ENCODE data around the gene C1QTNF1.

C1QTNF1 gene

GRCh38 chr17:79048826-79049755 is 25.1 kb downstream of the C1QTNF1 start:
- DNase-seq (ENCODE audit: extremely low spot score, insufficient read length, low read depth) (no peak), FAIRE-seq (no peak)

DNA sequence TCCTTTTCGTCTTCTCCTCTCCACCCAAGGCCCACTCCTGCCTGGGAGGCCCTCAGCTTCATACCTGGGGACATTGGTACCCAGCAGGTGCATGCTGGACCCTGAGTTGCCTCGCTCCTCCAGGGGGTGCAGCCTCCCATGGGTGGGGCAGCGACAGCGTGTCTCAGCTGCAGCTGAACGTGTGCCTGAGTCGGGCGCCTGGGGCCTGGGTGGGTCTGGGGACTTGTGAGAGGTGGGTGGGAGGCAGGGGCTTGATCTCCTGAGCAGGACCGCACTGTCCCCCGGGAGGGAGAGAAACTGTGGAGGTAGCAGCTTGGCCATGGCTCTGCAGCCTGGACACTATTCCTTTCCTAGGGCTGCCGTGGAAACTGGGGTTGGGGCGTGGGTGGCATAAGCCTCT is 25.9 kb downstream of the C1QTNF1 start:
- no peak for FAIRE-seq

DNA sequence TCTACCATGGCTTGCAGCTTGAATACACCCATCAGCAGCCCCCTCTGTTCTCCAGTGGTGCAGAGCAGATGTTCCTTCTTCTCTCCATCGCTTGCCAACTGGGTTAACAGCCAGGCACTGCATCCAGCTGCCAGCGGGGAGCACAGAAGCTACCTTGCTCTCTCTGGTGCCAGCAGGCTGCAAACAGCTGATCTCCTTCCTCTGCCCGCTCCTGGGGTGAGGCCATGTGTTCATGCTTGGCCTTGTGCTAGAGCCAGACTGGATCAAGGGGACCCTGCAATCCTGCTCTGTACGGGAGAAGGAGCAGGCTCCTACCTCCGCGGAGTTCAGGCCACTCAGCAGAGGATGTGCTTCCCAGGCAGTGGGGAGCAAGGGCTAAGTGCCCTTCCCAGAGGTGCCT is 26.6 kb downstream of the C1QTNF1 start:
- DNase-seq (ENCODE audit: extremely low spot score, insufficient read length, low read depth), result no peak
- no peak for FAIRE-seq

More for the DNA sequence above, 25.9 kb downstream of the C1QTNF1 start:
- DNase-seq (ENCODE audit: extremely low spot score, insufficient read length, low read depth), result no peak

- DNase-seq (ENCODE audit: extremely low spot score, insufficient read length, low read depth) (no peak), FAIRE-seq (no peak)
Measured at GRCh38 chr17:79051306-79051705, 27.3 kb downstream of the C1QTNF1 start.

- FAIRE-seq (no peak), DNase-seq (ENCODE audit: extremely low spot score, insufficient read length, low read depth) (no peak)
Measured at GRCh38 chr17:79052131-79052530, 28.2 kb downstream of the C1QTNF1 start.

DNA sequence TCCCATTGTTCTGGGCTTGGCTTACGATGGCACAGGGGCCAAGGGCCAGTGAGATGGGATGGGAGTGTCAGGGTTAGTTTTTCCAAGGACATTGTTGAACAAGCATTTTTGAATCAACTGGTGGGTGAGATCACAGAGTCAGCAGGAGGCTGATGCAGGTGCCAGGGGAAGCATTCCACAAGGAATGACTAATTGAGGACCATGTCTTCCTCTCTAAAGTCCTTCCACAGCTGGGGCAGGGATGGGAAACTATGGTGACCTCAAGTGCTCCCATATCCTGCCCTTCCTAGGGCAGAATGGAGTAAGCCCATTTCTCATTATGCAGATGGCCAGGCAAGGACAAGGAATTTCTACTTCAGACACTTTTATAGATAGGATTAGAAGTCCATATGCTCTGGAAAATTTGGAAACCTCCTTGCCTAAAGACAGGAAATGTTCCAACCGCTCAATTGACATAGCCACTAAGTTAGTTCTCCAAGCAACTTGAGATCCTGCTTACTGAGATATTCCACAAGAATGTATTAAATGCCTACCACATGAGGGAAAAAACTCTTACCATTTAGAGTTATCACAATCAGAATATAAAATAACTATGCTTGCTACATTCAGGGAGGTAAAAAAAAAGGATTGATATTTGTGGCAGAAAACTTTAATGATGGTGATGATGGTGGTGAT is 29.4 kb downstream of the C1QTNF1 start:
- DNase-seq (ENCODE audit: extremely low spot score, insufficient read length, low read depth), result no peak
- FAIRE-seq, result no peak

- no peak for FAIRE-seq
- no peak for DNase-seq (ENCODE audit: extremely low spot score, insufficient read length, low read depth)
Measured at GRCh38 chr17:79054200-79054960, 30.4 kb downstream of the C1QTNF1 start.

DNA sequence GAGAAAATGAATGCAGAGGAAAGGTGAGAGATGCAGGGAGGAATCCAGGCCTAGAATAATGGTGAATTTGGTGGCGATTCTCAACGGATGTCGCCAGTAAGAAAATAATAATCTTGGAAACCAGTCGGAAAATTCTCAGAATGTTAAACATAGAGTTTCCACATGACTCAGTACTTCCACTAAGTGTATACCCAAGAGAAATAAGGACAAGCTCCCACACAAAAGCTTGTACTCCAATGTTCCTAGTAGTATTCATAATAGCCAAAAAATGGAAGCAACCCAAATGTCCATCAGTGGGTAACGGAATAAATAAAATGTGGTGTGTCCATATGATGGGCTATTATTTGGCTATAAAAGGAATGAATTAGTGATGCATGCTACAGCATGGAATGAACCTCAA is 31.2 kb downstream of the C1QTNF1 start:
- FAIRE-seq, result no peak

DNA sequence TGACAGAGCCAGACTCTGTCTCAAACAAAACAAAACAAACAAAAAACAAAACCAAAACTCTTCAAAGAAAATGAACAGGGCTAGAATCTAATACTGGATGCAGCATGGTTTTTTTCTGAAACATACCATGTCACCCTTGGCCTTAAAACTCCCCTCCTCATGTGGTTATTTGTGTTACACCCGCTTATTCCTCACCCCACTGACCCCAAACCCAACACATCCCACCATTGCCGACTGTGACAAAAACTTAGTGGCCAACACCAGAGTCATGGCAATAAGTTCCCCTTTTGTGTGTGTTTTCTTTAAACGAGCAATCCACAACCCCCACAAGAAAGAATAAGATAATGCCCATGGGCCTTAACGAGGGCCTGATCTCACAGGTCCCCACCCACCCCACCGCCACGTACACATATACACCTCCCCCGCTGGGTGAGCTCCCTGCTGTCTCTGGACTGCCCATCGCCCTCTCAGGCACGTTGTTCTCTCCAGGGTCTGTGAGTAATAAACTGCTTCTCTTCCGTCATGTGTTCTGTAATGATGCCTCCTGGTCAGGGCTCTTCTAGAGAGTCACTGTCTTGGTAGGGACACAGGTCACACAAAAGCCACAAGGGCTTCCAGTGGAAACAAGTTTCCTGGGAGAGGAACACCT is 33.9 kb downstream of the C1QTNF1 start:
- DNase-seq (ENCODE audit: extremely low spot score, insufficient read length, low read depth) (no peak), FAIRE-seq (no peak)

More for the DNA sequence above, 31.2 kb downstream of the C1QTNF1 start:
- no peak for DNase-seq (ENCODE audit: extremely low spot score, insufficient read length, low read depth)

- no peak for FAIRE-seq
- no peak for DNase-seq (ENCODE audit: extremely low spot score, insufficient read length, low read depth)
Measured at GRCh38 chr17:79062691-79063090, 38.7 kb downstream of the C1QTNF1 start.

GRCh38 chr17:79064026-79064425 is 40.1 kb downstream of the C1QTNF1 start:
- FAIRE-seq (no peak), DNase-seq (ENCODE audit: extremely low spot score, insufficient read length, low read depth) (no peak)

DNA sequence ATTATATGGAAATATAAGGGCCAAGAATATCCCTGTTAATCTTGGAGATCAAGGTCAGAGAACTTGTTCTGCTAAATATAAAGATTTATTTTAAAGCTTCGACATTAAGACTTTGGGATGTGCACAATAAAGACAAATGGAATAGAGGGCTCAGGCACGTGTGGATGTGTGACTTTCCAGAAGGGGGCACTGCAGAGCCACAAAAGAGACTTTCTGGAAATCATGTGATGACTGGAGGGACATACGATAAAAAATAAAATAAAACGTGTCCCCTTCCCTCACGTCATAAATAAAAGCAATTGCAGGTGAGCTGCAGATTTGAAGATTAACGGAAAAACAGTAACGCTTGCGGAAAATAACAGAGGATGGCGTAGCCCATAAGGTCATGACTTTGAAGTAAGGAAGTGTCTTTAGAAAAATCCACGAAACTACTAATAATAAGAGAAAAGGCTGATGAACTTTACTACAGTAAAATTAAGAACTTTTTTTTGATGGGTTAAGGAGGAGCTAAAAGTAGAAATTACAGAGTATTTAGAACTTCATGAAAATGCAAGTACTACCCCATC is 41.2 kb downstream of the C1QTNF1 start:
- FAIRE-seq, result peak; percentile 52

GRCh38 chr17:79066963-79067362 is 43.0 kb downstream of the C1QTNF1 start:
- DNase-seq (ENCODE audit: extremely low spot score, insufficient read length, low read depth) (no peak), FAIRE-seq (no peak)

More for the DNA sequence above, 41.2 kb downstream of the C1QTNF1 start:
- DNase-seq (ENCODE audit: extremely low spot score, insufficient read length, low read depth), result no peak

GRCh38 chr17:79070266-79070880 is 46.4 kb downstream of the C1QTNF1 start:
- FAIRE-seq (no peak), DNase-seq (ENCODE audit: extremely low spot score, insufficient read length, low read depth) (no peak)

- FAIRE-seq (no peak), DNase-seq (ENCODE audit: extremely low spot score, insufficient read length, low read depth) (no peak)
Measured at GRCh38 chr17:79071161-79071740, 47.3 kb downstream of the C1QTNF1 start.

DNA sequence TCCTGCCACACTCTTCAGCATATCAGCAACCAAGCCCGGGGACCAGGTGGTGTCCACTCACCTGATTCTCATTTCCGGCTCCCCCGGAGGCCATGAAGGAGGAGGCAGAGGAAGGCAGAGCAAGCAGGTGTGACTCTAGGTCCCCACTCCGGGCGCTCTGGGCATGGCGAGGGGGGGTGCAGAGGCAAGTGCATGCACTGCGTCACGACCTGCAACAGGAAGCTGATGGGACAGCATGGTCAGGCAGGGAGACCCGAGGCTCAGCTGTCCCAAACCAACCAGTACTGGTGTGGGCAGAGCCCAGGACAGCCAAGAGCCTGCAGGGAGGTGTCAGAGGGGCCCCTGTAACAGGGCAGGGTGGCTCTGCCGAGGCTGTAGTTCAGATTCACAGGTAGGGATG is 48.6 kb downstream of the C1QTNF1 start:
- no peak for FAIRE-seq
- no peak for DNase-seq (ENCODE audit: extremely low spot score, insufficient read length, low read depth)

DNA sequence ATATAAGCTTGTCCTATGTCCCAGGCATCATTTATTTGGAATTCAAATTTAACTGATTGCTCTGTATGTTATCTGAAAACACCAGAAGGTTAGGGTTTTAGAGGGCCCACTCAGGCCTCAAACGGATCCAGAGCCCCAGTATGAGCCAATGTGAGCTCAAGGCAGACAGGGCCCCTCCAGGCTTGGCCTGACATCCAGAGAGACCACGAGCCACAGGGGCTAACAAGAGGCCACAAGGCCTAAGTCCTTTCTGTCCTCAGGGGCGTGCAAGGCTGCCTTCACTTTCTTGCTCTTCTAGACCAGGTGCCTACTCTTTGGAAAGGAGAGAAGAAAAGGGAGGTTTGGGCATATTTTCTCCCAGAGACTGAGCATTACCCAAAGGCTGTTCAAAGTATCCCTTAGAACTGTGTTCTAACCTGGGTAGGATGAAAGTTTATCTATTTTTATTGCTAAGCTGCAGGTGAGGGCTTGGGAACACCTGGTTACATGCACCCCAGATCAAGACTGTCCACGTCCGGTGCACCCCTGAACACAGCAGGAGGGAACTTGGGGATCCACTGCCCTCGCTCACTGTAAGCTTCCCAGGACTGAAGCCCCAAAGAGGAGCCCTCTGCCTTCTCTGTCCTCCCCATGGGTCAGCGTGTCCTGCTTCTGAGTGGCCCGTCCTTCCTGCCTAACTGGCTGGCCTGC is 49.2 kb downstream of the C1QTNF1 start:
- DNase-seq (ENCODE audit: extremely low spot score, insufficient read length, low read depth) (no peak), FAIRE-seq (no peak)

DNA sequence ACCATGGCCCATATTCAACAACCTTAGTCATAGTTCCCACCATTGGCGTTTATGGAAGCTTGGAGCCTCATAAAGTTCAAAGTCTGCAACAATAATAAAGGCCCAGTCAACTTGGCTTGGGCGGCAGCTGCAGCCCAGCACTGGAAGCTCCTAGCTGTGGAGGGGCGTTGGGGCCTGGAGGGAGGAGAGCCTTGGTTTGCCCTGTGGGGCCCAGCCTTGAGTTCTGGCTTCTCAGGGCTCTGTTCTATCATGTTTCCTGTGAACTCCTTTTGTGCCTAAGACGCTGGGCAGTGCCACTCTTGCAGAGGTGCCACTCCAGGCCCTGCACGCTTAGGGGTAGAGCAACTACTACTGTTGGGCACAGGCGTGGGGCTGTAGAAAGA is 49.7 kb downstream of the C1QTNF1 start:
- DNase-seq (ENCODE audit: extremely low spot score, insufficient read length, low read depth), result no peak
- no peak for FAIRE-seq

All from GM18507 (cell line).